HCT116 (cell line): ENCODE measurements around the gene PLCH2. TPM values are rescaled to one million over a fixed set of nuclear protein-coding genes. Genes with fewer than 3 reads are reported as not detected.

Experiments used
- ATAC-seq: fragments of 200-7000 bp; cut with Tn5 transposase; 2 replicates; pipeline ENCODE4 v1.9.1; 2020; ENCODE audit warnings: mild to moderate bottlenecking, moderate library complexity
- BruUV-seq: library from RNA; stranded (reverse); fragments of 400-500 nt; replicated peaks from 2 replicates; lab custom pipeline; 2021; lab: Mats Ljungman, UMichigan
- CTCF ChIA-PET: fragments of 300-600 bp; sonication (Branson Sonifier 250); formaldehyde crosslinking; loops from one replicate; lab custom pipeline; 2021; ENCODE audit warnings: antibody characterized with exemption; lab: Charles Lee
- POLR2A ChIA-PET: fragments of 300-600, 350-600 bp; sonication (Branson Sonifier 250); formaldehyde crosslinking; loops from one replicate; lab custom pipeline; 2021; ENCODE audit warnings: antibody characterized with exemption; lab: Charles Lee
- RAD21 ChIA-PET, 2 experiments: fragments of 300-600 bp; sonication (Branson Sonifier 250); formaldehyde crosslinking; loops; one replicate each; lab custom pipeline; 2023; ENCODE audit warnings: low total read pairs in 2 of 2; ENCODE audit not compliant: uncharacterized antibody in 2 of 2, unreplicated experiment in 2 of 2, low non-redundant PET in 1 of 2; lab: Charles Lee
- DNase-seq: peaks from one replicate; pipeline ENCODE4 v3.0.0-alpha.2; 2010; ENCODE audit warnings: low read depth, low spot score
- H2AFZ ChIP-seq: fragments of 200-600 bp; shearing (Covaris generic), sonication (generic); 2 replicates; pipeline ENCODE4 v1.6.1; 2017; ENCODE audit warnings: low read depth, mixed run types, mixed read lengths, antibody characterized with exemption, low read length; ENCODE audit not compliant: poor library complexity, severe bottlenecking
- H3K27ac ChIP-seq: 2 replicates; pipeline ENCODE4 v1.5.1; 2012; ENCODE audit warnings: low read depth, low read length
- H3K27me3 ChIP-seq: fragments of 200-600 bp; sonication (generic); 2 replicates; pipeline ENCODE4 v1.6.1; 2016; ENCODE audit warnings: mixed run types, low read length, mixed read lengths; ENCODE audit not compliant: insufficient read depth
- H3K36me3 ChIP-seq, 2 experiments: fragments of 200-500 bp in 1 of 2; fragments of 200-600 bp in 1 of 2; sonication (Bioruptor generic) in 1 of 2; sonication (generic) in 1 of 2; 2 replicates each; pipeline versions ENCODE4 v1.5.1 to v1.6.1; 2014 to 2016; ENCODE audit warnings: low read length in 2 of 2, inconsistent platforms in 1 of 2, mixed read lengths in 1 of 2, mixed run types in 1 of 2; ENCODE audit not compliant: insufficient read depth in 2 of 2, control insufficient read depth in 1 of 2
- H3K4me1 ChIP-seq, 2 experiments: fragments of 200-600 bp in 1 of 2; sonication (generic) in 1 of 2; 2 replicates each; pipeline versions ENCODE4 v1.5.1 to v1.6.1; 2012 to 2017; ENCODE audit warnings: low read length in 2 of 2, inconsistent platforms in 1 of 2, mild to moderate bottlenecking in 1 of 2, mixed read lengths in 1 of 2, mixed run types in 1 of 2, moderate library complexity in 1 of 2; ENCODE audit not compliant: insufficient read depth in 2 of 2, control insufficient read depth in 1 of 2
- H3K4me2 ChIP-seq: fragments of 200-600 bp; sonication (generic); 2 replicates; pipeline ENCODE4 v1.6.1; 2017; ENCODE audit warnings: mixed run types, low read length, mixed read lengths
- H3K4me3 ChIP-seq, 2 experiments: fragments of 200-600 bp in 1 of 2; sonication (generic) in 1 of 2; replicated peaks in 1 of 2; 2 replicates each; pipeline ENCODE4 v1.5.1; 2011 to 2016; ENCODE audit warnings: low read length in 2 of 2, control low read depth in 1 of 2, low read depth in 1 of 2, mild to moderate bottlenecking in 1 of 2, mixed read lengths in 1 of 2, mixed run types in 1 of 2
- H3K79me2 ChIP-seq: fragments of 200-600 bp; sonication (generic); 2 replicates; pipeline ENCODE4 v1.6.1; 2017; ENCODE audit warnings: mild to moderate bottlenecking, mixed run types, low read length, moderate library complexity, mixed read lengths; ENCODE audit not compliant: insufficient read depth
- H3K9ac ChIP-seq: fragments of 200-600 bp; sonication (generic); 2 replicates; pipeline ENCODE4 v1.6.1; 2016; ENCODE audit warnings: low read length, mixed read lengths
- H3K9me2 ChIP-seq: fragments of 200-600 bp; sonication (generic), shearing (Covaris generic); 2 replicates; pipeline ENCODE4 v1.6.1; 2017; ENCODE audit warnings: mixed run types, mild to moderate bottlenecking, moderate library complexity; ENCODE audit not compliant: insufficient read depth
- H3K9me3 ChIP-seq, 2 experiments: fragments of 200-500 bp in 1 of 2; fragments of 200-600 bp in 1 of 2; sonication (Bioruptor generic) in 1 of 2; sonication (generic) in 1 of 2; 2 replicates each; pipeline ENCODE4 v1.6.1; 2014 to 2017; ENCODE audit warnings: low read length in 2 of 2, mixed read lengths in 2 of 2, inconsistent platforms in 1 of 2, low read depth in 1 of 2, mild to moderate bottlenecking in 1 of 2, mixed run types in 1 of 2, moderate library complexity in 1 of 2; ENCODE audit not compliant: control insufficient read depth in 1 of 2, insufficient read depth in 1 of 2
- H4K20me1 ChIP-seq: fragments of 200-600 bp; sonication (generic), shearing (Covaris generic); 2 replicates; pipeline ENCODE4 v1.6.1; 2017; ENCODE audit warnings: mixed run types, mild to moderate bottlenecking, moderate library complexity; ENCODE audit not compliant: insufficient read depth
- CBX3 ChIP-seq: IDR thresholded peaks from 2 replicates; pipeline ENCODE4 v1.6.1; 2012; ENCODE audit warnings: low read depth
- CEBPB ChIP-seq: IDR thresholded peaks from 2 replicates; pipeline ENCODE4 v1.6.1; 2012; ENCODE audit warnings: low read depth
- EGR1 ChIP-seq: IDR thresholded peaks from 2 replicates; pipeline ENCODE4 v1.6.1; 2012; ENCODE audit warnings: low read depth
- EZH2 ChIP-seq: fragments of 200-600 bp; sonication (generic); IDR thresholded peaks from 2 replicates; pipeline ENCODE4 v1.6.1; 2017; ENCODE audit warnings: antibody characterized with exemption, mixed run types
- FOSL1 ChIP-seq: IDR thresholded peaks from 2 replicates; pipeline ENCODE4 v1.6.1; 2012; ENCODE audit warnings: low read depth
- JUND ChIP-seq: IDR thresholded peaks from 2 replicates; pipeline ENCODE4 v1.6.1; 2012
- POLR2AphosphoS5 ChIP-seq: IDR thresholded peaks from 2 replicates; pipeline ENCODE4 v1.6.1; 2011; ENCODE audit warnings: mild to moderate bottlenecking, low read depth, low read length, moderate library complexity
- RAD21 ChIP-seq: IDR thresholded peaks from 2 replicates; pipeline ENCODE4 v1.6.1; 2012; ENCODE audit warnings: low read depth, mild to moderate bottlenecking
- SIN3A ChIP-seq: IDR thresholded peaks from 2 replicates; pipeline ENCODE4 v1.6.1; 2012; ENCODE audit warnings: low read depth
- SP1 ChIP-seq: IDR thresholded peaks from 2 replicates; pipeline ENCODE4 v1.6.1; 2012; ENCODE audit warnings: low read depth
- SRF ChIP-seq: IDR thresholded peaks from 2 replicates; pipeline ENCODE4 v1.6.1; 2012; ENCODE audit warnings: low read depth
- YY1 ChIP-seq: IDR thresholded peaks from 2 replicates; pipeline ENCODE4 v1.6.1; 2011; ENCODE audit warnings: low read length, low read depth, moderate library complexity, mild to moderate bottlenecking; ENCODE audit not compliant: insufficient replicate concordance; ENCODE audit errors: extremely low read depth
- ZFX ChIP-seq: fragments of 450-650 bp; IDR thresholded peaks from 2 replicates; pipeline ENCODE4 v1.6.1; 2017
- ZNF274 ChIP-seq: fragments of 200-500 bp; sonication (Bioruptor generic); IDR thresholded peaks from 2 replicates; pipeline ENCODE4 v1.6.1; 2014; ENCODE audit warnings: mild to moderate bottlenecking, low read depth, low read length, inconsistent platforms
- intact Hi-C: fragments of 100-400 bp; cut with micrococcal nuclease; formaldehyde crosslinking; loops from 2 replicates; pipeline ENCODE4 v1.10.0; 2022
- total RNA-seq: library from RNA; stranded (reverse); gene quantifications from one replicate; pipeline ENCODE4 v1.2.1, GENCODE V29; 2021; ENCODE audit not compliant: unreplicated experiment
- TF ChIP-seq, protein P1 (sequence below), 3 experiments: fragments of 200-600 bp in 1 of 3; sonication (generic) in 1 of 3; IDR thresholded peaks in 2 of 3; conservative IDR thresholded peaks in 1 of 3; 2 replicates each; pipeline ENCODE4 v1.5.1; 2012 to 2017; ENCODE audit warnings: low read depth in 2 of 3, low read length in 2 of 3, antibody characterized with exemption in 1 of 3, borderline replicate concordance in 1 of 3, control low read depth in 1 of 3, mild to moderate bottlenecking in 1 of 3, mixed read lengths in 1 of 3, mixed run types in 1 of 3, moderate library complexity in 1 of 3; ENCODE audit not compliant: insufficient read depth in 1 of 3
- TF ChIP-seq, protein P2 (sequence below): IDR thresholded peaks from 2 replicates; pipeline ENCODE4 v1.6.1; 2012
- TF ChIP-seq, protein P3 (sequence below): IDR thresholded peaks from 2 replicates; pipeline ENCODE4 v1.6.1; 2011; ENCODE audit warnings: mild to moderate bottlenecking, low read length, moderate library complexity; ENCODE audit not compliant: insufficient replicate concordance; ENCODE audit errors: extremely low read depth
- TF ChIP-seq, protein P4 (sequence below): IDR thresholded peaks from 2 replicates; pipeline ENCODE4 v1.6.1; 2012; ENCODE audit warnings: low read depth

Gene PLCH2
- total RNA-seq, 1 experiment from 2014 or later: 2.0 TPM

DNA sequence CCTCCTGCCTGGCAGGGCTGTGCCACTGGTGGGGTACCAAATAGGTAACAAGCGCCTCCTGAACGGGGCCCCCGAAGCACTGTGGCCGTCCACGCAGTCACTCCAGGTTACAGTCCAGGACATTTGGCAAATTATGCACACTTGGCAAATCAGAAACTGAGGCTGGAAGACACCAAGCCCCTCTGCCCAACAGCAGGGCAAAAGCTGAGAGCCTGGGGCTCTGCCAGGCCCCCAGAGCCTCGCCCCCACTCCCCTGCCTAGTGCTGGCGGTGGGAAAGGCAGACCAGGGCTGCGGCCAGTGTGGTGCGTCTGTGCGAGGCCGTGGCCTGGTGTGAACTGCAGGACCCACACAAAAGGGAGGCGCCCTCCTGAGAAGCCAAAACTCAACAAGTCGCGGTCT lies 40.9 kb downstream of the PLCH2 start:
- H3K4me2 ChIP-seq: no peak overlapping the region
- ATAC-seq (no peak), DNase-seq (no peak)
- no peak overlapping the region for H2AFZ ChIP-seq
- peaks cover 9% of the 10 kb centered on the region for H3K79me2 ChIP-seq
- ChIA-PET POLR2A (no interaction called here), RAD21 (no interaction called here), CTCF (no interaction called here)
- no peaks in the 10 kb centered on the region for H3K4me1 ChIP-seq
- no peak overlapping the region for H3K9ac ChIP-seq
- TF ChIP-seq POLR2AphosphoS5 (no peak), CBX3 (no peak), EZH2 (no peak), SP1 (no peak), CEBPB (no peak), JUND (no peak), EGR1 (no peak), FOSL1 (no peak), ZFX (no peak), RAD21 (no peak), SIN3A (no peak), YY1 (no peak), ZNF274 (no peak), SRF (no peak)
- TF ChIP-seq, protein P1, sequence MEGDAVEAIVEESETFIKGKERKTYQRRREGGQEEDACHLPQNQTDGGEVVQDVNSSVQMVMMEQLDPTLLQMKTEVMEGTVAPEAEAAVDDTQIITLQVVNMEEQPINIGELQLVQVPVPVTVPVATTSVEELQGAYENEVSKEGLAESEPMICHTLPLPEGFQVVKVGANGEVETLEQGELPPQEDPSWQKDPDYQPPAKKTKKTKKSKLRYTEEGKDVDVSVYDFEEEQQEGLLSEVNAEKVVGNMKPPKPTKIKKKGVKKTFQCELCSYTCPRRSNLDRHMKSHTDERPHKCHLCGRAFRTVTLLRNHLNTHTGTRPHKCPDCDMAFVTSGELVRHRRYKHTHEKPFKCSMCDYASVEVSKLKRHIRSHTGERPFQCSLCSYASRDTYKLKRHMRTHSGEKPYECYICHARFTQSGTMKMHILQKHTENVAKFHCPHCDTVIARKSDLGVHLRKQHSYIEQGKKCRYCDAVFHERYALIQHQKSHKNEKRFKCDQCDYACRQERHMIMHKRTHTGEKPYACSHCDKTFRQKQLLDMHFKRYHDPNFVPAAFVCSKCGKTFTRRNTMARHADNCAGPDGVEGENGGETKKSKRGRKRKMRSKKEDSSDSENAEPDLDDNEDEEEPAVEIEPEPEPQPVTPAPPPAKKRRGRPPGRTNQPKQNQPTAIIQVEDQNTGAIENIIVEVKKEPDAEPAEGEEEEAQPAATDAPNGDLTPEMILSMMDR (IDR thresholded peaks at IDR 0.05 in 2 of 3, conservative IDR thresholded peaks at IDR 0.05 in 1 of 3; ENCODE audit: borderline replicate concordance in 1 of 3, insufficient read depth in 1 of 3, low read depth in 2 of 3, low read length in 2 of 3): no peak
- TF ChIP-seq, protein P2, sequence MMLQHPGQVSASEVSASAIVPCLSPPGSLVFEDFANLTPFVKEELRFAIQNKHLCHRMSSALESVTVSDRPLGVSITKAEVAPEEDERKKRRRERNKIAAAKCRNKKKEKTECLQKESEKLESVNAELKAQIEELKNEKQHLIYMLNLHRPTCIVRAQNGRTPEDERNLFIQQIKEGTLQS: no peak
- TF ChIP-seq, protein P3, sequence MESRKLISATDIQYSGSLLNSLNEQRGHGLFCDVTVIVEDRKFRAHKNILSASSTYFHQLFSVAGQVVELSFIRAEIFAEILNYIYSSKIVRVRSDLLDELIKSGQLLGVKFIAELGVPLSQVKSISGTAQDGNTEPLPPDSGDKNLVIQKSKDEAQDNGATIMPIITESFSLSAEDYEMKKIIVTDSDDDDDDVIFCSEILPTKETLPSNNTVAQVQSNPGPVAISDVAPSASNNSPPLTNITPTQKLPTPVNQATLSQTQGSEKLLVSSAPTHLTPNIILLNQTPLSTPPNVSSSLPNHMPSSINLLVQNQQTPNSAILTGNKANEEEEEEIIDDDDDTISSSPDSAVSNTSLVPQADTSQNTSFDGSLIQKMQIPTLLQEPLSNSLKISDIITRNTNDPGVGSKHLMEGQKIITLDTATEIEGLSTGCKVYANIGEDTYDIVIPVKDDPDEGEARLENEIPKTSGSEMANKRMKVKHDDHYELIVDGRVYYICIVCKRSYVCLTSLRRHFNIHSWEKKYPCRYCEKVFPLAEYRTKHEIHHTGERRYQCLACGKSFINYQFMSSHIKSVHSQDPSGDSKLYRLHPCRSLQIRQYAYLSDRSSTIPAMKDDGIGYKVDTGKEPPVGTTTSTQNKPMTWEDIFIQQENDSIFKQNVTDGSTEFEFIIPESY: no peak
- TF ChIP-seq, protein P4, sequence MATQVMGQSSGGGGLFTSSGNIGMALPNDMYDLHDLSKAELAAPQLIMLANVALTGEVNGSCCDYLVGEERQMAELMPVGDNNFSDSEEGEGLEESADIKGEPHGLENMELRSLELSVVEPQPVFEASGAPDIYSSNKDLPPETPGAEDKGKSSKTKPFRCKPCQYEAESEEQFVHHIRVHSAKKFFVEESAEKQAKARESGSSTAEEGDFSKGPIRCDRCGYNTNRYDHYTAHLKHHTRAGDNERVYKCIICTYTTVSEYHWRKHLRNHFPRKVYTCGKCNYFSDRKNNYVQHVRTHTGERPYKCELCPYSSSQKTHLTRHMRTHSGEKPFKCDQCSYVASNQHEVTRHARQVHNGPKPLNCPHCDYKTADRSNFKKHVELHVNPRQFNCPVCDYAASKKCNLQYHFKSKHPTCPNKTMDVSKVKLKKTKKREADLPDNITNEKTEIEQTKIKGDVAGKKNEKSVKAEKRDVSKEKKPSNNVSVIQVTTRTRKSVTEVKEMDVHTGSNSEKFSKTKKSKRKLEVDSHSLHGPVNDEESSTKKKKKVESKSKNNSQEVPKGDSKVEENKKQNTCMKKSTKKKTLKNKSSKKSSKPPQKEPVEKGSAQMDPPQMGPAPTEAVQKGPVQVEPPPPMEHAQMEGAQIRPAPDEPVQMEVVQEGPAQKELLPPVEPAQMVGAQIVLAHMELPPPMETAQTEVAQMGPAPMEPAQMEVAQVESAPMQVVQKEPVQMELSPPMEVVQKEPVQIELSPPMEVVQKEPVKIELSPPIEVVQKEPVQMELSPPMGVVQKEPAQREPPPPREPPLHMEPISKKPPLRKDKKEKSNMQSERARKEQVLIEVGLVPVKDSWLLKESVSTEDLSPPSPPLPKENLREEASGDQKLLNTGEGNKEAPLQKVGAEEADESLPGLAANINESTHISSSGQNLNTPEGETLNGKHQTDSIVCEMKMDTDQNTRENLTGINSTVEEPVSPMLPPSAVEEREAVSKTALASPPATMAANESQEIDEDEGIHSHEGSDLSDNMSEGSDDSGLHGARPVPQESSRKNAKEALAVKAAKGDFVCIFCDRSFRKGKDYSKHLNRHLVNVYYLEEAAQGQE: no peak
- H3K4me3 ChIP-seq: no peak overlapping the region
- H4K20me1 ChIP-seq: no peaks in the 10 kb centered on the region
- H3K36me3 ChIP-seq: peaks cover 15 to 22% of the 10 kb centered on the region in 2 experiments; a peak in 3 of 4 replicates
- no peak overlapping the region for H3K27ac ChIP-seq
- no TSS peak for BruUV-seq
- intact Hi-C loops: no loop called here
- H3K9me2 ChIP-seq: no peaks in the 10 kb centered on the region
- H3K27me3 ChIP-seq: no peaks in the 10 kb centered on the region
- H3K9me3 ChIP-seq: no peaks in the 10 kb centered on the region
